DND-41 (cell line): ENCODE results near the gene COL4A2.

ENCODE experiments used
- ATAC-seq: fragments of 200-7000 bp; cut with Tn5 transposase; 3 replicates; pipeline ENCODE4 v1.9.1; 2021; ENCODE audit warnings: low read depth; ENCODE audit not compliant: insufficient read depth
- DNase-seq: peaks from one replicate; pipeline ENCODE4 v3.0.0-alpha.2; 2020
- H2AFZ ChIP-seq: 2 replicates; pipeline ENCODE4 v1.6.0; 2012; ENCODE audit warnings: low read depth, low read length
- H3K27ac ChIP-seq: 2 replicates; pipeline ENCODE4 v1.5.1; 2012; ENCODE audit warnings: low read length, inconsistent platforms
- H3K27me3 ChIP-seq: fragments of 200-600 bp; sonication (generic); 2 replicates; pipeline ENCODE4 v1.6.0; 2012; ENCODE audit warnings: low read length, mild to moderate bottlenecking, inconsistent platforms; ENCODE audit not compliant: insufficient read depth, poor library complexity
- H3K36me3 ChIP-seq: 2 replicates; pipeline ENCODE4 v1.5.1; 2012; ENCODE audit warnings: low read length, inconsistent platforms; ENCODE audit not compliant: insufficient read depth
- H3K4me1 ChIP-seq: 2 replicates; pipeline ENCODE4 v1.5.1; 2012; ENCODE audit warnings: mild to moderate bottlenecking, low read length; ENCODE audit not compliant: insufficient read depth
- H3K4me2 ChIP-seq: 2 replicates; pipeline ENCODE4 v1.6.0; 2012; ENCODE audit warnings: mild to moderate bottlenecking, moderate library complexity, low read length, inconsistent platforms; ENCODE audit not compliant: insufficient read depth
- H3K4me3 ChIP-seq, 2 experiments: fragments of 200-600 bp in 1 of 2; shearing (Covaris generic) in 1 of 2; 2 replicates each; pipeline ENCODE4 v1.5.1; 2012 to 2016; ENCODE audit warnings: inconsistent platforms in 2 of 2, low read length in 2 of 2, mild to moderate bottlenecking in 2 of 2, low read depth in 1 of 2, moderate library complexity in 1 of 2
- H3K79me2 ChIP-seq: 2 replicates; pipeline ENCODE4 v1.6.0; 2012; ENCODE audit warnings: low read length, inconsistent platforms; ENCODE audit not compliant: insufficient read depth
- H3K9ac ChIP-seq: 2 replicates; pipeline ENCODE4 v1.6.0; 2012; ENCODE audit warnings: low read depth, mild to moderate bottlenecking, inconsistent platforms, low read length, moderate library complexity
- H3K9me3 ChIP-seq: 2 replicates; pipeline ENCODE4 v1.5.1; 2012; ENCODE audit warnings: low read length, moderate library complexity, mild to moderate bottlenecking, inconsistent platforms; ENCODE audit not compliant: insufficient read depth, severe bottlenecking
- H4K20me1 ChIP-seq: 2 replicates; pipeline ENCODE4 v1.6.0; 2012; ENCODE audit warnings: low read length; ENCODE audit not compliant: insufficient read depth
- CTCF ChIP-seq: IDR thresholded peaks from 2 replicates; pipeline ENCODE4 v1.5.1; 2012; ENCODE audit warnings: borderline replicate concordance, low read length, moderate library complexity, mild to moderate bottlenecking; ENCODE audit not compliant: poor library complexity, severe bottlenecking; ENCODE audit errors: extremely low read depth
- EZH2 ChIP-seq: IDR thresholded peaks from 3 replicates; pipeline ENCODE4 v1.6.1; 2012; ENCODE audit warnings: borderline replicate concordance, low read depth, mild to moderate bottlenecking, moderate library complexity, low read length, inconsistent platforms; ENCODE audit not compliant: severe bottlenecking

The COL4A2 gene

GRCh38 chr13:110279684-110280083 lies 27.4 kb upstream of the COL4A2 start:
- Histone ChIP-seq H3K79me2 (no peaks in the 10 kb centered on the region), H3K4me3 (no peak overlapping the region), H3K27ac (no peak overlapping the region), H3K9ac (no peak overlapping the region), H3K4me2 (no peak overlapping the region), H4K20me1 (no peaks in the 10 kb centered on the region), H3K9me3 (no peaks in the 10 kb centered on the region), H3K36me3 (no peaks in the 10 kb centered on the region), H3K4me1 (no peaks in the 10 kb centered on the region), H2AFZ (no peak overlapping the region), H3K27me3 (peaks cover 48% of the 10 kb centered on the region)
- TF ChIP-seq CTCF (no peak), EZH2 (no peak)
- no peak for DNase-seq
- ATAC-seq, result no peak

- TF ChIP-seq CTCF (no peak), EZH2 (no peak)
- no peaks in the 10 kb centered on the region for H3K4me1 ChIP-seq
- ATAC-seq, result no peak
- H3K27ac ChIP-seq, result no peak overlapping the region
- no peak overlapping the region for H2AFZ ChIP-seq
- H3K27me3 ChIP-seq, result peaks cover 52% of the 10 kb centered on the region
- no peak for DNase-seq
- H3K9me3 ChIP-seq, result no peaks in the 10 kb centered on the region
- no peaks in the 10 kb centered on the region for H3K36me3 ChIP-seq
- H3K79me2 ChIP-seq, result no peaks in the 10 kb centered on the region
- H4K20me1 ChIP-seq, result no peaks in the 10 kb centered on the region
- no peak overlapping the region for H3K9ac ChIP-seq
- no peak overlapping the region for H3K4me2 ChIP-seq
- no peak overlapping the region for H3K4me3 ChIP-seq
Measured at GRCh38 chr13:110280231-110280813, 26.8 kb upstream of the COL4A2 start.

GRCh38 chr13:110280985-110281688 lies 25.9 kb upstream of the COL4A2 start:
- peaks cover 60% of the 10 kb centered on the region for H3K27me3 ChIP-seq
- DNase-seq (no peak), ATAC-seq (no peak)
- no peak overlapping the region for H3K27ac ChIP-seq
- H3K9me3 ChIP-seq, result no peaks in the 10 kb centered on the region
- no peak overlapping the region for H3K4me2 ChIP-seq
- no peak overlapping the region for H2AFZ ChIP-seq
- TF ChIP-seq CTCF (no peak), EZH2 (no peak)
- no peak overlapping the region for H3K9ac ChIP-seq
- H3K79me2 ChIP-seq, result no peaks in the 10 kb centered on the region
- no peaks in the 10 kb centered on the region for H3K4me1 ChIP-seq
- no peak overlapping the region for H3K4me3 ChIP-seq
- no peaks in the 10 kb centered on the region for H4K20me1 ChIP-seq
- no peaks in the 10 kb centered on the region for H3K36me3 ChIP-seq
